ENCODE measurements around the gene ABHD17A.
"Not testable (repeated sequence)": the region's sequence is repeated elsewhere in the genome, so short reads cannot be mapped to it uniquely, and the experiment has no call there.

The ABHD17A gene

GRCh38 chr19:1911995-1912394, 26.7 kb upstream of the ABHD17A start:
- no peak for DNase-seq (ENCODE audit: low read depth)
- H3K4me3 ChIP-seq (ENCODE audit: low read depth, low read length): no peak overlapping the region

- no peak for DNase-seq (ENCODE audit: low read depth)
- no peak overlapping the region for H3K4me3 ChIP-seq (ENCODE audit: low read depth, low read length)
These were observed 25.8 kb upstream of the ABHD17A start for GRCh38 chr19:1911098-1911497.

- DNase-seq (ENCODE audit: low read depth): no peak
- no peak overlapping the region for H3K4me3 ChIP-seq (ENCODE audit: low read depth, low read length)
These were observed 24.9 kb upstream of the ABHD17A start for GRCh38 chr19:1910177-1910576.

- no peak overlapping the region for H3K4me3 ChIP-seq (ENCODE audit: low read depth, low read length)
- DNase-seq (ENCODE audit: low read depth): no peak
These were observed 24.4 kb upstream of the ABHD17A start for GRCh38 chr19:1909761-1910080.

- no peak overlapping the region for H3K4me3 ChIP-seq (ENCODE audit: low read depth, low read length)
- DNase-seq (ENCODE audit: low read depth): no peak
These were observed 23.0 kb upstream of the ABHD17A start for GRCh38 chr19:1908364-1908678.

GRCh38 chr19:1907563-1908363, 22.5 kb upstream of the ABHD17A start:
- no peak for DNase-seq (ENCODE audit: low read depth)
- H3K4me3 ChIP-seq (ENCODE audit: low read depth, low read length): no peak overlapping the region

GRCh38 chr19:1906985-1907562, 21.8 kb upstream of the ABHD17A start:
- no peak for DNase-seq (ENCODE audit: low read depth)
- H3K4me3 ChIP-seq (ENCODE audit: low read depth, low read length): no peak overlapping the region

GRCh38 chr19:1905863-1906375, 20.6 kb upstream of the ABHD17A start:
- peak overlapping the region; percentile 66 for H3K4me3 ChIP-seq (ENCODE audit: low read depth, low read length)
- no peak for DNase-seq (ENCODE audit: low read depth)

GRCh38 chr19:1905110-1905862, 20.0 kb upstream of the ABHD17A start, which contains the start of the genes ADAT3 and SCAMP4:
ADAT3 (plus strand) TSS chr19:1905399; CDS start chr19:1912048, 6,649 bp downstream.
SCAMP4 (plus strand) TSS chr19:1905399; CDS start chr19:1915020, 9,621 bp downstream.
- peak; percentile 97 for DNase-seq (ENCODE audit: low read depth)
- peak within 1 kb of the TSS; percentile 66 for H3K4me3 ChIP-seq (ENCODE audit: low read depth, low read length)

- H3K4me3 ChIP-seq (ENCODE audit: low read depth, low read length): peak overlapping the region; percentile 66
These were observed 19.5 kb upstream of the ABHD17A start for GRCh38 chr19:1904860-1905109.

GRCh38 chr19:1902923-1903322, 17.6 kb upstream of the ABHD17A start:
- DNase-seq (ENCODE audit: low read depth): no peak
- H3K4me3 ChIP-seq (ENCODE audit: low read depth, low read length): no peak overlapping the region

More at GRCh38 chr19:1904860-1905109, 19.5 kb upstream of the ABHD17A start:
- DNase-seq (ENCODE audit: low read depth): no peak

GRCh38 chr19:1901940-1902404, 16.7 kb upstream of the ABHD17A start:
- DNase-seq (ENCODE audit: low read depth): no peak
- H3K4me3 ChIP-seq (ENCODE audit: low read depth, low read length): no peak overlapping the region

- H3K4me3 ChIP-seq (ENCODE audit: low read depth, low read length): no peak overlapping the region
- DNase-seq (ENCODE audit: low read depth): no peak
These were observed 11.2 kb upstream of the ABHD17A start for GRCh38 chr19:1896508-1896907.

- no peak overlapping the region for H3K4me3 ChIP-seq (ENCODE audit: low read depth, low read length)
- DNase-seq (ENCODE audit: low read depth): no peak
These were observed 8.5 kb upstream of the ABHD17A start for GRCh38 chr19:1893791-1894190.

GRCh38 chr19:1889907-1890306, 4.6 kb upstream of the ABHD17A start:
- no peak overlapping the region for H3K4me3 ChIP-seq (ENCODE audit: low read depth, low read length)
- DNase-seq (ENCODE audit: low read depth): no peak

- H3K4me3 ChIP-seq (ENCODE audit: low read depth, low read length): no peak overlapping the region
- DNase-seq (ENCODE audit: low read depth): no peak
These were observed 3.1 kb upstream of the ABHD17A start for GRCh38 chr19:1888385-1888784.

- not testable (repeated sequence) for H3K4me3 ChIP-seq (ENCODE audit: low read depth, low read length); DNase-seq (ENCODE audit: low read depth)
These were observed 1.1 kb upstream of the ABHD17A start for GRCh38 chr19:1886360-1886759.

GRCh38 chr19:1884719-1885334, 469 bp downstream of the ABHD17A start:
- peak overlapping the region; percentile 96 for H3K4me3 ChIP-seq (ENCODE audit: low read depth, low read length)
- no peak for DNase-seq (ENCODE audit: low read depth)

- H3K4me3 ChIP-seq (ENCODE audit: low read depth, low read length): peak overlapping the region; percentile 96
- no peak for DNase-seq (ENCODE audit: low read depth)
These were observed 991 bp downstream of the ABHD17A start for GRCh38 chr19:1884291-1884718.

GRCh38 chr19:1883784-1884183, 1.5 kb downstream of the ABHD17A start:
- H3K4me3 ChIP-seq (ENCODE audit: low read depth, low read length): peak overlapping the region; percentile 96
- DNase-seq (ENCODE audit: low read depth): no peak
